A549 (cell line): ENCODE data around the gene PSMA7. TPM values are rescaled to one million over a fixed set of nuclear protein-coding genes. Genes with fewer than 3 reads are reported as not detected.
A peak's percentile ranks its signal among the peaks of the same experiment; 100 is the strongest.

Source experiments
- ATAC-seq, 2 experiments: fragments of 200-7000 bp in 1 of 2; fragments of >200 bp in 1 of 2; cut with Nextera tagmentation in 1 of 2; cut with Tn5 transposase in 1 of 2; 3 replicates each; pipeline versions ENCODE4 v1.8.0 to v1.9.1; 2018 to 2020; ENCODE audit warnings: mild to moderate bottlenecking in 1 of 2, moderate library complexity in 1 of 2
- CTCF ChIA-PET: fragments of 300-600 bp; sonication (Branson Sonifier 250); formaldehyde crosslinking; extraction: SDS; loops from one replicate; lab custom pipeline; 2021; ENCODE audit warnings: antibody characterized with exemption, inconsistent platforms; lab: Yijun Ruan, JAX
- POLR2A ChIA-PET: fragments of 350-600 bp; formaldehyde crosslinking; extraction: SDS; loops from one replicate; lab custom pipeline; 2021; ENCODE audit warnings: antibody characterized with exemption, inconsistent platforms; lab: Yijun Ruan, JAX
- DNase-seq, 2 experiments: peaks; one replicate each; pipeline versions ENCODE4 v3.0.0 to v3.0.0-alpha.2; 2011 to 2016; ENCODE audit warnings: low read depth in 1 of 2, low spot score in 1 of 2
- FAIRE-seq: peaks from 2 replicates; lab custom pipeline; 2011; peaks lifted over from hg19 to GRCh38; lab: Jason Lieb, UNC
- H3K27ac ChIP-seq, 2 experiments: fragments of >200 bp; sonication (Bioruptor Twin); formaldehyde crosslinking; 3 replicates each; pipeline ENCODE4 v1.5.1; 2016 to 2017
- H3K4me1 ChIP-seq: fragments of >200 bp; sonication (Bioruptor Twin); formaldehyde crosslinking; 3 replicates; pipeline ENCODE4 v1.6.1; 2016
- H3K4me2 ChIP-seq: fragments of >200 bp; sonication (Bioruptor Twin); formaldehyde crosslinking; 3 replicates; pipeline ENCODE4 v1.6.1; 2016
- H3K4me3 ChIP-seq: fragments of >200 bp; sonication (Bioruptor Twin); formaldehyde crosslinking; 3 replicates; pipeline ENCODE4 v1.5.1; 2016
- H3K9me3 ChIP-seq: fragments of >200 bp; sonication (Bioruptor Twin); formaldehyde crosslinking; 3 replicates; pipeline ENCODE4 v1.6.1; 2016
- CBX8 ChIP-seq: fragments of 200-600 bp; sonication (generic); IDR thresholded peaks from 2 replicates; pipeline ENCODE4 v1.6.1; 2016
- CEBPB ChIP-seq, 2 experiments: fragments of >200 bp in 1 of 2; sonication (Bioruptor Twin) in 1 of 2; formaldehyde crosslinking in 1 of 2; IDR thresholded peaks; 2 replicates each; pipeline ENCODE4 v1.6.1; 2012 to 2016
- CHD2 ChIP-seq: fragments of 150-350 bp; IDR thresholded peaks from 2 replicates; pipeline ENCODE4 v1.6.1; 2014; ENCODE audit warnings: low read length; ENCODE audit not compliant: partially characterized antibody
- EHMT2 ChIP-seq: fragments of 200-600 bp; sonication (generic); IDR thresholded peaks from 2 replicates; pipeline ENCODE4 v1.6.1; 2016; ENCODE audit warnings: antibody characterized with exemption, low read depth, mild to moderate bottlenecking, moderate library complexity
- HDAC2 ChIP-seq: fragments of 200-600 bp; sonication (generic); IDR thresholded peaks from 2 replicates; pipeline ENCODE4 v1.6.1; 2016
- HOXA7 ChIP-seq: fragments of 250-450 bp; sonication (Bioruptor Pico); IDR thresholded peaks from 2 replicates; pipeline ENCODE4 v1.5.0; 2020; ENCODE audit warnings: mild to moderate bottlenecking, moderate library complexity
- JUN ChIP-seq, 2 experiments: fragments of >200 bp; sonication (Bioruptor Twin); formaldehyde crosslinking; IDR thresholded peaks; 2 replicates in 1 of 2; 3 replicates in 1 of 2; pipeline ENCODE4 v1.6.1; 2016 to 2017
- MAFK ChIP-seq: fragments of 450-650 bp; IDR thresholded peaks from 2 replicates; pipeline ENCODE4 v1.6.1; 2014; ENCODE audit not compliant: partially characterized antibody
- NPAS2 ChIP-seq: fragments of 250-450 bp; sonication (Bioruptor Pico); IDR thresholded peaks from 2 replicates; pipeline ENCODE4 v1.8.0; 2022; ENCODE audit warnings: mild to moderate bottlenecking, moderate library complexity, borderline replicate concordance
- NR3C1 ChIP-seq: fragments of >200 bp; sonication (Bioruptor Twin); formaldehyde crosslinking; IDR thresholded peaks from 3 replicates; pipeline ENCODE4 v1.6.1; 2017
- SMC3 ChIP-seq: fragments of >200 bp; sonication (Bioruptor Twin); formaldehyde crosslinking; IDR thresholded peaks from 3 replicates; pipeline ENCODE4 v1.6.1; 2018; ENCODE audit warnings: inconsistent platforms
- SREBF2 ChIP-seq: fragments of 450-650 bp; IDR thresholded peaks from 2 replicates; pipeline ENCODE4 v1.6.1; 2014; ENCODE audit warnings: mild to moderate bottlenecking, moderate library complexity
- TFCP2L1 ChIP-seq: fragments of 250-450 bp; sonication (Bioruptor Pico); IDR thresholded peaks from 2 replicates; pipeline ENCODE4 v1.5.0; 2021; ENCODE audit warnings: mild to moderate bottlenecking
- ZC3H11A ChIP-seq: fragments of 450-650 bp; IDR thresholded peaks from 2 replicates; pipeline ENCODE4 v1.6.1; 2014; ENCODE audit warnings: antibody characterized with exemption, mild to moderate bottlenecking
- ZNF302 ChIP-seq: fragments of 250-450 bp; sonication (Bioruptor Pico); IDR thresholded peaks from 2 replicates; pipeline ENCODE4 v1.9.0; 2021; ENCODE audit warnings: inconsistent platforms, mild to moderate bottlenecking, moderate library complexity
- ZSCAN20 ChIP-seq: fragments of 250-450 bp; sonication (Bioruptor Pico); IDR thresholded peaks from 2 replicates; pipeline ENCODE4 v1.8.0; 2022; ENCODE audit warnings: mild to moderate bottlenecking, moderate library complexity
- WGBS: methylation state at CpG from one replicate; pipeline ENCODE4 v1.1.6; 2017; ENCODE audit errors: missing lambda C conversion rate; 5-methylcytosine and 5-hydroxymethylcytosine counted together
- polyA plus RNA-seq, 4 experiments: library from polyadenylated mRNA; depleted of rRNA in 3 of 4; stranded (reverse); fragments of >200 nt; fragmentation: RNase III in 1 of 4; extraction: RNeasy Plus Mini Kit Qiagen cat#74134 plus additional on column Dnase treatment in 1 of 4; gene quantifications; 2 replicates in 3 of 4; 3 replicates in 1 of 4; pipeline ENCODE4 v1.2.3, GENCODE V29; 2011 to 2017
- TF ChIP-seq, protein P1 (sequence below): fragments of 450-650 bp; IDR thresholded peaks from 2 replicates; pipeline ENCODE4 v1.6.1; 2014; ENCODE audit warnings: antibody characterized with exemption
- TF ChIP-seq, protein P2 (sequence below): fragments of >200 bp; sonication (Bioruptor Twin); formaldehyde crosslinking; IDR thresholded peaks from 3 replicates; pipeline ENCODE4 v1.6.1; 2016

PSMA7 gene
- polyA plus RNA-seq, 2 of the 4 experiments (the other 2 are of a cell fraction) = 511 to 562 TPM

DNA sequence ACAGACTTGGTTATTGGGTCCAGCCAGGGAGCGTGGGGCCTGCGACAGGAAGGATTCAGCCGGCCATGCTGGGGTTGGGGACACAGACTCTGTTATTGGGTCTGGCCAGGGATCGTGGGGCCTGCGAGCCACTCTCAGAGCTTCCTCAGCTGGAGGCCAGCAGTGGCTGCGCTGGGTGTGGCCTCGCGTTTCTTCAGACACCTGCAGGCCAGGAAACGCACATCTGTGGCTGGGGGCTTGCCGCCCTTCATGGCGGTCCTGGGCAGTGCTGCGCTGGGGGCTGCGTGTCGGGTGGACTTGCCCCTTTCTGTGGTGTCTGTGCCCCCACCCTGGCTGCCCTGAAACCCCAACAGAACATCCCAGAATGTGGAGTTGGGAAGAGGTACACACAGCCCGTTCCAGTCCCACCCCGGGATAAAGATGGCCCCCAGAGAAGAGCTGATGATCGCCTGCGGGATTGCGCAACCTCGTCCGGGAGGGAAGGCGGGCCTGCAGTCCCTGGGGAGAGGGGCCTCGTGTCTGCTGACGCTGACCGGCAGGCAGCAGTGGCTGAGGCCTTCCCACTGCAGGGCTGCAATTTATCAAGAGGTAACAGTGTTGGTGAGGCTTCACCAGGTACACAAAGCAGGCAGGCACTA lies 22.7 kb upstream of the PSMA7 start:
- no peak for DNase-seq
- no peak for ATAC-seq
- WGBS = 94% methylated on average over 16 of the region's 25 CpGs
- no peak overlapping the region for H3K4me2 ChIP-seq
- no peaks in the 10 kb centered on the region for H3K9me3 ChIP-seq
- no peak overlapping the region for H3K27ac ChIP-seq
- H3K4me3 ChIP-seq = no peak overlapping the region
- CTCF ChIA-PET = interaction anchor here (0.6 to 1.5 kb wide), 3 partner anchors 9 to 250 kb away, joined by 3 to 4 read pairs (median 4); no protein-coding TSS in a partner anchor
- TF ChIP-seq CEBPB (IDR thresholded peaks at IDR 0.05) = peak; percentile 80 to 90; a peak in 3 of 4 replicates
- no peak for TF ChIP-seq NPAS2 (CRISPR knock-in tag)
- H3K4me1 ChIP-seq = no peaks in the 10 kb centered on the region
- POLR2A ChIA-PET = no interaction called here
- FAIRE-seq = no peak

DNA sequence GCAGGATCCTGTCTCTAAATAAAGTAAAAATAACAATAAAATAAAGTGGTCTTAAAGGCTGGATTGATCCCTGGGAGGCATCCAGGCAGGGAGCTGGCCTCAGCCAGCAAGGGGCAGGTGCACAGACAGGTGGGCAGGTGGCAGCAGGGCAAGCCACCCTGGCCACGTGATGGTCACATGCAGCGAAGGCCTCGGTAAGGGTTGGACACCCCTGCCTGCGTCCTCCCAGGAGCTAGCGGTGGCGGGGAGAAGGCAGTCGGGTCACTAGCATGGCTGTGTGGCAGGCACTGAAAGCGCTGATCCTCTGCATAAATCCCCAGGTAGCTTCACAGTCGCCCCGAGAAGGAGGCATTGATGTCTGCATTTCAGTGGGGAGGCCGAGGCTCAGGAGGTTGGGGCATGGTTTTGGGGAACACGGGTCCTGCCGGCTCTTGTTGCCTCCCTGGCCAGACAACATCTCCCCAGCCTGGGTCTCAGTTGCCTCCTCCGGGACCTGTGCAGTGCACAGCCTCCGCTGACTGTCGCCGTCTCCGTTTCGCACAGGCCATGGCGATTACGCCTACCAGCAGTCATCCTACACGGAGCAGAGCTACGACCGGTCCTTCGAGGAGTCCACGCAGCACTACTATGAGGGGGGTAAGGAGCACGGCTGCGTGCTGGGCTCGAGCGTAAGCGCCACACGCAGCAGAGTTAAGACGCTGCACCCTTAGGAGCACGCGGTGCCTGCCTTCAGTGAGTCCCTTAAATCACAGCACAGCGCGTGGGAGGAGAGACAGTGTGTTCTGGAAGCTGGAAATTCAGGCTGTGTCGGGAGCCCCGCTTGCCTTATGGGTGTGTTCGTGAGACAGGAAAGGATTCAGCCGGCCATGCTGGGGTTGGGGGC lies 21.9 kb upstream of the PSMA7 start:
- TF ChIP-seq, protein P1, sequence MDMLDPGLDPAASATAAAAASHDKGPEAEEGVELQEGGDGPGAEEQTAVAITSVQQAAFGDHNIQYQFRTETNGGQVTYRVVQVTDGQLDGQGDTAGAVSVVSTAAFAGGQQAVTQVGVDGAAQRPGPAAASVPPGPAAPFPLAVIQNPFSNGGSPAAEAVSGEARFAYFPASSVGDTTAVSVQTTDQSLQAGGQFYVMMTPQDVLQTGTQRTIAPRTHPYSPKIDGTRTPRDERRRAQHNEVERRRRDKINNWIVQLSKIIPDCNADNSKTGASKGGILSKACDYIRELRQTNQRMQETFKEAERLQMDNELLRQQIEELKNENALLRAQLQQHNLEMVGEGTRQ = no peak
- TF ChIP-seq HDAC2 (no peak), ZNF302 (CRISPR knock-in tag) (no peak), TFCP2L1 (CRISPR knock-in tag) (no peak)
- TF ChIP-seq, protein P2, sequence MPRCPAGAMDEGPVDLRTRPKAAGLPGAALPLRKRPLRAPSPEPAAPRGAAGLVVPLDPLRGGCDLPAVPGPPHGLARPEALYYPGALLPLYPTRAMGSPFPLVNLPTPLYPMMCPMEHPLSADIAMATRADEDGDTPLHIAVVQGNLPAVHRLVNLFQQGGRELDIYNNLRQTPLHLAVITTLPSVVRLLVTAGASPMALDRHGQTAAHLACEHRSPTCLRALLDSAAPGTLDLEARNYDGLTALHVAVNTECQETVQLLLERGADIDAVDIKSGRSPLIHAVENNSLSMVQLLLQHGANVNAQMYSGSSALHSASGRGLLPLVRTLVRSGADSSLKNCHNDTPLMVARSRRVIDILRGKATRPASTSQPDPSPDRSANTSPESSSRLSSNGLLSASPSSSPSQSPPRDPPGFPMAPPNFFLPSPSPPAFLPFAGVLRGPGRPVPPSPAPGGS = no peak
- FAIRE-seq (no peak), ATAC-seq (no peak), DNase-seq (no peak)
- CTCF ChIA-PET = interaction anchor here (0.9 to 1.5 kb wide), 2 partner anchors 9 kb away, joined by 3 to 4 read pairs; no protein-coding TSS in a partner anchor
- Histone ChIP-seq H3K27ac (no peak overlapping the region), H3K9me3 (no peaks in the 10 kb centered on the region), H3K4me2 (no peak overlapping the region), H3K4me1 (no peaks in the 10 kb centered on the region), H3K4me3 (no peak overlapping the region)
- WGBS = 95% methylated on average over 41 of the region's 41 CpGs
- POLR2A ChIA-PET = no interaction called here

DNA sequence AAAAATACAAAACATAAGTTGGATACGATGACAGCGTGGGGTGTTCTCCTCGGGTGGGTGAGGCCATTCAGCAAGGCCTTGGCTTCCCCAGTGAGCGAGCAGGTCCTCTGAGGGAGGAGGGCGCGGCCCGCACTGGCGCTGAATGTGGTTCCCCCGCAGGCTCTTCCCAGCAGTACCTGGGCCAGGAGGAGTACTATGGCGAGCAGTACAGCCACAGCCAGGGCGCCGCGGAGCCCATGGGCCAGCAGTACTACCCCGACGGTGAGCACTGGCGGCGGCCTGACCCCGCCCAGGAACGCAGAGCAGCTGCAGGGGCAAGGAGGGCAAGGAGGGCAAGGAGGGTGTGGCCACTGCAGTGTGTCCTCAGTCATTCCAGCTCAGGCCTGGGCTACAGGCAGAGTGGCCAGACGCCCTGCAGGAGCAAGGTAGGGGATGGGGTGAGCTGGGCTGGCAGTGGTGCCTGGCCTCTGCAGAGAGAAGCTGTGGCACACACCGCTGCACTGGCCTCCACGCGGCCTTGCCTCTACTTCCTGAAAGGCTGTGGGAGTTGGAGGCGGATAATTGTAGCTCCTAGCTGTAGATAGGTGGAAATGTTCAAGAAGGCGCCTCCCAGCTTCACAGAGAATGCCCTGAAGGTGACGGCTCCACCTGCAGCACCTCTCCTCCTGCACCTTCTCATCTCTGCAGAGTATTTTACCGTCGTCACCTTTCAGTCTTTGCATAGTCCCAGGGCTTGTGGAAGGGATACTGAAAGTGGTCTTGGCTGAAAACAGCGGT lies 21.0 kb upstream of the PSMA7 start:
- FAIRE-seq (no peak), DNase-seq (no peak)
- no peak overlapping the region for H3K4me2 ChIP-seq
- H3K4me3 ChIP-seq = no peak overlapping the region
- H3K27ac ChIP-seq = no peak overlapping the region
- no peaks in the 10 kb centered on the region for H3K9me3 ChIP-seq
- CTCF ChIA-PET = interaction anchor here (0.9 to 1.2 kb wide), 3 partner anchors 8 to 154 kb away, joined by 3 read pairs; no protein-coding TSS in a partner anchor
- POLR2A ChIA-PET = no interaction called here
- H3K4me1 ChIP-seq = no peaks in the 10 kb centered on the region
- WGBS = 96% methylated on average over 24 of the region's 29 CpGs
- no peak for TF ChIP-seq ZNF302 (CRISPR knock-in tag)
- TF ChIP-seq HOXA7 = no peak
- TF ChIP-seq NR3C1 = no peak
- TF ChIP-seq JUN (IDR thresholded peaks at IDR 0.05) = no peak
- no peak for TF ChIP-seq MAFK
- no peak for TF ChIP-seq EHMT2
- TF ChIP-seq TFCP2L1 (CRISPR knock-in tag) = no peak
- TF ChIP-seq CEBPB (IDR thresholded peaks at IDR 0.05) = no peak
- TF ChIP-seq, protein P1 = no peak
- no peak for TF ChIP-seq CBX8
- no peak for TF ChIP-seq CHD2
- TF ChIP-seq SMC3 = no peak
- no peak for TF ChIP-seq ZC3H11A
- no peak for TF ChIP-seq ZSCAN20 (CRISPR knock-in tag)
- no peak for TF ChIP-seq SREBF2
- TF ChIP-seq, all 56 proteins: peak for 0
- ATAC-seq = no peak; a peak in 1 of 6 replicates
